ENCODE results near the gene RAB24. TPM values are rescaled to one million over a fixed set of nuclear protein-coding genes. Genes with fewer than 3 reads are reported as not detected.

The RAB24 gene
- total and polyA plus RNA-seq, 3 donors from 2014 or later = 19.2 to 29.4 (median 25.5) TPM

DNA sequence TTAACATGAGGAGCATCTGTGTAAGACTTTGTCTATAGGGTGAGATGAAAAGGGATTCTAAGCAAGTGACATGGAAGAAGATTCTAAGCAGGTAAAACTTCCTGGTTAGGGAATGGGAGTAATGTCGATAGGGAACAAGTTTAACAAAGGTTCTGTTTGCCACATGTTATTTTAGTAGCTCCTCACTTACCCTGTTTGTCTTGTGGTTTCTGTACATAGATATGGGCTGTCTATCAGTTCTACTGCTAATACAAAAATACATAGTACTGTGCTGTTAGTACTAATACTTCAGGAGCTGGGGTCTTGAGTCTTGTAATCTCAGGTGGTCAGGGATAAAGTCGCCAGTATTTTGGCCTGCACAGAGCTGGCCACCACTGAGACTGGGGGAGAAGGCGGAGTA lies 32.9 kb downstream of the RAB24 start:
- no peak overlapping the region for H3K27ac ChIP-seq
- WGBS, 2 donors = 93 to 96% methylated on average over 3 of the region's 3 CpGs
- DNase-seq = no peak
- no peaks in the 10 kb centered on the region for H3K9me3 ChIP-seq
- TF ChIP-seq, protein P1, sequence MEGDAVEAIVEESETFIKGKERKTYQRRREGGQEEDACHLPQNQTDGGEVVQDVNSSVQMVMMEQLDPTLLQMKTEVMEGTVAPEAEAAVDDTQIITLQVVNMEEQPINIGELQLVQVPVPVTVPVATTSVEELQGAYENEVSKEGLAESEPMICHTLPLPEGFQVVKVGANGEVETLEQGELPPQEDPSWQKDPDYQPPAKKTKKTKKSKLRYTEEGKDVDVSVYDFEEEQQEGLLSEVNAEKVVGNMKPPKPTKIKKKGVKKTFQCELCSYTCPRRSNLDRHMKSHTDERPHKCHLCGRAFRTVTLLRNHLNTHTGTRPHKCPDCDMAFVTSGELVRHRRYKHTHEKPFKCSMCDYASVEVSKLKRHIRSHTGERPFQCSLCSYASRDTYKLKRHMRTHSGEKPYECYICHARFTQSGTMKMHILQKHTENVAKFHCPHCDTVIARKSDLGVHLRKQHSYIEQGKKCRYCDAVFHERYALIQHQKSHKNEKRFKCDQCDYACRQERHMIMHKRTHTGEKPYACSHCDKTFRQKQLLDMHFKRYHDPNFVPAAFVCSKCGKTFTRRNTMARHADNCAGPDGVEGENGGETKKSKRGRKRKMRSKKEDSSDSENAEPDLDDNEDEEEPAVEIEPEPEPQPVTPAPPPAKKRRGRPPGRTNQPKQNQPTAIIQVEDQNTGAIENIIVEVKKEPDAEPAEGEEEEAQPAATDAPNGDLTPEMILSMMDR (IDR thresholded peaks at IDR 0.05) = no peak
- no peak for TF ChIP-seq POLR2A (IDR thresholded peaks at IDR 0.05)
- no peaks in the 10 kb centered on the region for H3K27me3 ChIP-seq
- intact Hi-C loops (cut with DNase I; ENCODE audit: low total_unique reads) = no loop called here
- no peak overlapping the region for H3K4me3 ChIP-seq
- no peaks in the 10 kb centered on the region for H3K36me3 ChIP-seq (ENCODE audit: low read depth, missing control alignments)
- H3K4me1 ChIP-seq = no peaks in the 10 kb centered on the region

DNA sequence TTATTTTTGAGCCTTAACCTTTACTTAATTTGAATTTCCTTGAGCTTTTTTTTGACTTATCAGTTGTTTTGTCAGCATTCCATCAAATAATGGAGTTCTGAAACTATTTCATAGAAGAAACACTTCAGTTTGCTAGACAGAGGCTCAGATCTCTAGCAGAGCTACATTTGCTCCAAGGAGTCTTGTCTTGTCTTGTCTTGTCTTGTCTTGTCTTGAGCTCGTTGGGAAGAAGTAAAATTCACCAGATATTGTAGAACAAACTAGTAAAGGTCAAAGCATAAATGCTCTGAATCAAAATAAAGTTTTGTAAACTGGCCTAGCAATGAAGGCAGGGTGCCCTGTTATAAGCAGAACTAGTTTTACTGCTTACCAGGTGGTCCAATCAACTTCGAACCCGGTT lies 33.5 kb downstream of the RAB24 start:
- no peak for TF ChIP-seq POLR2A (IDR thresholded peaks at IDR 0.05)
- TF ChIP-seq, protein P1 (IDR thresholded peaks at IDR 0.05) = no peak
- Histone ChIP-seq H3K4me3 (no peak overlapping the region), H3K27me3 (no peaks in the 10 kb centered on the region), H3K4me1 (no peaks in the 10 kb centered on the region), H3K36me3 (ENCODE audit: low read depth, missing control alignments) (no peaks in the 10 kb centered on the region), H3K27ac (no peak overlapping the region), H3K9me3 (no peaks in the 10 kb centered on the region)
- DNase-seq = no peak
- WGBS, 2 donors = 81 to 84% methylated on average over 3 of the region's 3 CpGs
- intact Hi-C loops (cut with DNase I; ENCODE audit: low total_unique reads) = no loop called here

DNA sequence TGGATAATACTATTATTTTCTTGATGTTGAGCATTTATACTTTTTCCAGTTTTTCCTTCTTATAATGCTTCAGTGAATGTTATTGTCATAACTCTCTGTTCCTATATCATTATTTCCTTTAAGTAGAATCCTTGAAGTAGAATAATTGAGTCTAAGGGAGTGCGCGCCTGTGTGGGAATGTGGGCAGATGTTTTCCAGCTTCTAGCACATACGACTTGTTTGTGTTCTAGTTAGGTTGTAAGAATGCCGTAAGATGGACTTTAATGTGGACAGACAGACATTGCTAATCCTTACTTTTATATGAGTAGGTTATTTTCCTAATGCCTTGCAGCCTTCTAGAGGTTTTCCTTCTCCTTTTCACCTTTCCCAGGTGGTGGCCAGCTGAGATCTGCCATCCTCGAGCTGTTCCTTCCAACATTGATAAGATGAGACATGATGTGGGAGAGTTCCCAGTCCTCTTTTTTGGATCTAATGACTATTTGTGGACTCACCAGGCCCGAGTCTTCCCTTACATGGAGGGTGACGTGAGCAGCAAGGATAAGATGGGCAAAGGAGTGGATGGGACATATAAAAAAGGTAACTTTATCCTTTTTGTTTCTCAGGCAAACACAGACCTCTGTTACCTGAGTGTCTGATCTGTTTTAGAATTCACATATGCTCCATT lies 34.2 kb downstream of the RAB24 start:
- no peaks in the 10 kb centered on the region for H3K9me3 ChIP-seq
- no peaks in the 10 kb centered on the region for H3K4me1 ChIP-seq
- intact Hi-C loops (cut with DNase I; ENCODE audit: low total_unique reads) = no loop called here
- H3K27ac ChIP-seq = no peak overlapping the region
- DNase-seq = no peak
- 90 to 93% methylated on average over 7 of the region's 7 CpGs for WGBS, 2 donors
- H3K4me3 ChIP-seq = no peak overlapping the region
- H3K36me3 ChIP-seq (ENCODE audit: low read depth, missing control alignments) = no peaks in the 10 kb centered on the region
- TF ChIP-seq POLR2A (IDR thresholded peaks at IDR 0.05) = no peak
- TF ChIP-seq, protein P1 (IDR thresholded peaks at IDR 0.05) = no peak
- H3K27me3 ChIP-seq = no peaks in the 10 kb centered on the region

DNA sequence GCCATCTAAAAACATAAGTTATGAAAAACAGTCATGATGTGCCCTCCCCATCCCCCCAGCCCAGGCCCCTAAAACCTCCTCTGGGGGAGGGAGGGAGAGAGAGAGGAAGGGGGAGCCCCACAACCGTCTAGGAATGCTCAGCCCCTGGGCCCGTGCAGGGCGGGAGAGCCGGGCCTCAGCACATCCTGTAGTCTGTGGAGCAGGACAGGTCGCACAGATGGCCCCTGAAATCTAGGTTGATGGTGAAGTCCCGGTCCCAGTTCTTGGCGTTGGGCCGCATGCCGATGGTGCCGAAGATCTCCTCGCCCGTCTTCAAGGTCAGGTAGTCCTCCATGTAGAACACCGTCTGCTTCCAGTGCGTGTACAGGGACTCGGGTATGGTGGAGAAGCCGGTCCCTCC lies 38.1 kb downstream of the RAB24 start:
- no peak for DNase-seq
- H3K4me1 ChIP-seq = no peaks in the 10 kb centered on the region
- H3K4me3 ChIP-seq = peak overlapping the region in 1 of 2 donors; percentile 27
- H3K27me3 ChIP-seq = no peaks in the 10 kb centered on the region
- no peaks in the 10 kb centered on the region for H3K9me3 ChIP-seq
- no peak overlapping the region for H3K27ac ChIP-seq
- no peak for TF ChIP-seq POLR2A (IDR thresholded peaks at IDR 0.05)
- TF ChIP-seq, protein P1 (IDR thresholded peaks at IDR 0.05) = no peak
- no peaks in the 10 kb centered on the region for H3K36me3 ChIP-seq (ENCODE audit: low read depth, missing control alignments)
- WGBS, 2 donors = 33 to 81% methylated on average over 4 to 16 of the region's 16 CpGs
- intact Hi-C loops (cut with DNase I; ENCODE audit: low total_unique reads) = no loop called here

DNA sequence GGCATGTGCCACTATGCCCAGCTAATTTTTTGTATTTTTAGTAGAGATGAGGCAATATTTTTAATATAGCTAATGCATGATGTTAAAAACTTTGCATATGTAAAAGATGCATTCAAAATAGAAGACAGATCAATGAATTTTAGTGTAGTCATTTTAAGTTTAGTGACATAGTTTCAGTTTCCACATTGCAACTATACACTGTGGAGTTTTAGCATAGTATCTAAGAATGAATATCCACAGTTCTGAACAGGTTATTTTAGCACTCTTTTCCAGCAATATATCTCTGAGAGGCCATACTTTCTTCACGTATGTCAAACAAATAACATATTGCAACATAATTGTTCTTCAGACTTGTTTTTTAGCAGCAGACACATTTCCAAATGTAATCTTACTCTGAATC lies 39.3 kb downstream of the RAB24 start:
- H3K36me3 ChIP-seq (ENCODE audit: low read depth, missing control alignments) = peaks cover 4% of the 10 kb centered on the region
- no peaks in the 10 kb centered on the region for H3K9me3 ChIP-seq
- H3K27me3 ChIP-seq = no peaks in the 10 kb centered on the region
- no peak for TF ChIP-seq POLR2A (IDR thresholded peaks at IDR 0.05)
- TF ChIP-seq, protein P1 (IDR thresholded peaks at IDR 0.05) = no peak
- no peak for DNase-seq
- H3K4me1 ChIP-seq = no peaks in the 10 kb centered on the region
- 48 to 81% methylated on average over 1 of the region's 1 CpG for WGBS, 2 donors
- no peak overlapping the region for H3K4me3 ChIP-seq
- no peak overlapping the region for H3K27ac ChIP-seq
- intact Hi-C loops (cut with DNase I; ENCODE audit: low total_unique reads) = no loop called here
